H1 (cell line): ENCODE data around the gene WWC1. TPM values are rescaled to one million over a fixed set of nuclear protein-coding genes. Genes with fewer than 3 reads are reported as not detected.

Experiments used
- CTCF ChIA-PET: fragments of 300-600 bp; sonication (Branson Sonifier 250); formaldehyde crosslinking; loops from one replicate; lab custom pipeline; 2021; ENCODE audit not compliant: partially characterized antibody; lab: Charles Lee
- POLR2A ChIA-PET: fragments of 300-600 bp; sonication (Branson Sonifier 250); formaldehyde crosslinking; loops from one replicate; lab custom pipeline; 2021; ENCODE audit warnings: inconsistent platforms; ENCODE audit not compliant: partially characterized antibody; lab: Charles Lee
- DNase-seq, 2 experiments: peaks; one replicate each; pipeline versions ENCODE4 v3.0.0 to v3.0.0-alpha.2; 2010 to 2022; ENCODE audit warnings: low spot score in 2 of 2, low read depth in 1 of 2, mixed read lengths in 1 of 2
- FAIRE-seq: peaks from 2 replicates; lab custom pipeline; 2011; peaks lifted over from hg19 to GRCh38; lab: Jason Lieb, UNC
- H2AFZ ChIP-seq: 2 replicates; pipeline ENCODE4 v1.8.1; 2012; ENCODE audit warnings: low read length, inconsistent platforms
- H2AK5ac ChIP-seq: 2 replicates; pipeline ENCODE4 v1.6.1; 2013; ENCODE audit warnings: low read depth, low read length
- H2BK120ac ChIP-seq: replicated peaks from 2 replicates; pipeline ENCODE3; 2013; ENCODE audit warnings: low read depth, low read length, inconsistent platforms
- H2BK12ac ChIP-seq: 2 replicates; pipeline ENCODE4 v1.6.1; 2013; ENCODE audit warnings: low read depth, low read length
- H2BK15ac ChIP-seq: 2 replicates; pipeline ENCODE4 v1.6.1; 2013; ENCODE audit warnings: low read length
- H2BK20ac ChIP-seq: 2 replicates; pipeline ENCODE4 v1.6.1; 2013; ENCODE audit warnings: low read length
- H2BK5ac ChIP-seq: 2 replicates; pipeline ENCODE4 v1.6.1; 2013; ENCODE audit warnings: low read depth, low read length
- H3K14ac ChIP-seq: 2 replicates; pipeline ENCODE4 v1.6.1; 2013; ENCODE audit warnings: inconsistent platforms; ENCODE audit not compliant: insufficient read length
- H3K18ac ChIP-seq: 2 replicates; pipeline ENCODE4 v1.6.1; 2013; ENCODE audit warnings: low read length; ENCODE audit errors: extremely low read depth
- H3K23ac ChIP-seq: 2 replicates; pipeline ENCODE4 v1.6.1; 2013; ENCODE audit warnings: inconsistent platforms; ENCODE audit not compliant: insufficient read length
- H3K23me2 ChIP-seq: 2 replicates; pipeline ENCODE4 v1.6.1; 2013; ENCODE audit warnings: low read depth, low read length
- H3K27ac ChIP-seq: 2 replicates; pipeline ENCODE4 v1.6.1; 2011; ENCODE audit warnings: low read depth, low read length, inconsistent platforms
- H3K27me3 ChIP-seq, 4 experiments: replicated peaks in 1 of 4; 1 replicate in 1 of 4; 2 replicates in 3 of 4; pipeline versions ENCODE4 v1.6.1 to v1.8.1; 2011 to 2013; ENCODE audit warnings: low read length in 3 of 4, mild to moderate bottlenecking in 3 of 4, inconsistent platforms in 2 of 4, mixed read lengths in 2 of 4, moderate library complexity in 1 of 4; ENCODE audit not compliant: control insufficient read depth in 3 of 4, insufficient read depth in 3 of 4; ENCODE audit errors: extremely low read depth in 1 of 4
- H3K36me3 ChIP-seq, 4 experiments: 2 replicates each; pipeline versions ENCODE4 v1.6.1 to v1.8.1; 2011 to 2013; ENCODE audit warnings: mild to moderate bottlenecking in 4 of 4, low read length in 3 of 4, moderate library complexity in 2 of 4, control low read depth in 1 of 4, inconsistent platforms in 1 of 4; ENCODE audit not compliant: insufficient read depth in 4 of 4, control insufficient read depth in 2 of 4
- H3K4ac ChIP-seq: replicated peaks from 2 replicates; pipeline ENCODE3; 2013; ENCODE audit warnings: low read length, low read depth, mixed read lengths, inconsistent platforms; ENCODE audit not compliant: insufficient read length
- H3K4me1 ChIP-seq, 4 experiments: replicated peaks in 1 of 4; 1 replicate in 1 of 4; 2 replicates in 3 of 4; pipeline versions ENCODE4 v1.6.1 to v1.8.1; 2011 to 2013; ENCODE audit warnings: low read length in 3 of 4, inconsistent platforms in 2 of 4, mixed read lengths in 1 of 4; ENCODE audit not compliant: insufficient read depth in 4 of 4, control insufficient read depth in 3 of 4
- H3K4me2 ChIP-seq, 2 experiments: 2 replicates each; pipeline versions ENCODE4 v1.6.1 to v1.8.1; 2011 to 2013; ENCODE audit warnings: low read depth in 2 of 2, low read length in 2 of 2, control low read depth in 1 of 2, inconsistent platforms in 1 of 2, mild to moderate bottlenecking in 1 of 2; ENCODE audit not compliant: insufficient read depth in 1 of 2
- H3K4me3 ChIP-seq, 4 experiments: fragments of 200-600, 300-600 bp in 1 of 4; sonication (generic), shearing (Covaris generic), sonication (Bioruptor Twin) in 1 of 4; 2 replicates each; pipeline versions ENCODE4 v1.5.1 to v1.8.1; 2011 to 2016; ENCODE audit warnings: low read length in 4 of 4, low read depth in 3 of 4, control low read depth in 2 of 4, inconsistent platforms in 2 of 4, mild to moderate bottlenecking in 2 of 4, mixed read lengths in 1 of 4, moderate library complexity in 1 of 4; ENCODE audit not compliant: insufficient read depth in 2 of 4; ENCODE audit errors: extremely low read depth in 1 of 4
- H3K56ac ChIP-seq: replicated peaks from 2 replicates; pipeline ENCODE3; 2013; ENCODE audit warnings: low read depth, mild to moderate bottlenecking, mixed read lengths, low read length, inconsistent platforms; ENCODE audit not compliant: insufficient read length
- H3K79me1 ChIP-seq: 2 replicates; pipeline ENCODE4 v1.6.1; 2013; ENCODE audit warnings: low read depth, low read length, control low read depth
- H3K79me2 ChIP-seq, 2 experiments: 2 replicates each; pipeline versions ENCODE4 v1.6.1 to v1.8.1; 2012 to 2013; ENCODE audit warnings: low read length in 2 of 2, mild to moderate bottlenecking in 2 of 2, inconsistent platforms in 1 of 2; ENCODE audit not compliant: insufficient read depth in 2 of 2, control insufficient read depth in 1 of 2
- H3K9ac ChIP-seq, 4 experiments: replicated peaks in 1 of 4; 1 replicate in 1 of 4; 2 replicates in 3 of 4; pipeline versions ENCODE4 v1.6.1 to v1.8.1; 2011 to 2013; ENCODE audit warnings: low read depth in 3 of 4, low read length in 3 of 4, control low read depth in 2 of 4, mild to moderate bottlenecking in 2 of 4, moderate library complexity in 2 of 4, inconsistent platforms in 1 of 4; ENCODE audit errors: extremely low read depth in 1 of 4
- H3K9me3 ChIP-seq, 2 experiments: 2 replicates each; pipeline versions ENCODE4 v1.6.1 to v1.8.1; 2012 to 2013; ENCODE audit warnings: mild to moderate bottlenecking in 2 of 2, moderate library complexity in 2 of 2, control low read depth in 1 of 2, inconsistent platforms in 1 of 2, low read depth in 1 of 2, low read length in 1 of 2, mixed read lengths in 1 of 2; ENCODE audit not compliant: insufficient read depth in 2 of 2
- H4K20me1 ChIP-seq, 2 experiments: replicated peaks in 1 of 2; 2 replicates each; pipeline versions ENCODE3 to v1.8.1; 2011 to 2013; ENCODE audit warnings: inconsistent platforms in 2 of 2, low read length in 2 of 2, mild to moderate bottlenecking in 1 of 2; ENCODE audit not compliant: insufficient read depth in 2 of 2, control insufficient read depth in 1 of 2
- H4K5ac ChIP-seq: 2 replicates; pipeline ENCODE4 v1.6.1; 2013; ENCODE audit warnings: low read length, low read depth, mixed read lengths, inconsistent platforms; ENCODE audit not compliant: insufficient read length
- H4K8ac ChIP-seq: 2 replicates; pipeline ENCODE4 v1.8.0; 2013; ENCODE audit warnings: mild to moderate bottlenecking, moderate library complexity, low read length, inconsistent platforms; ENCODE audit not compliant: insufficient read depth; ENCODE audit errors: extremely low read depth
- H4K91ac ChIP-seq: replicated peaks from 2 replicates; pipeline ENCODE3; 2013; ENCODE audit warnings: low read length, mixed read lengths, inconsistent platforms; ENCODE audit not compliant: insufficient read length
- CHD2 ChIP-seq: IDR thresholded peaks from 2 replicates; pipeline ENCODE4 v1.6.1; 2012; ENCODE audit warnings: low read length, improper control_type of control experiment
- CREB1 ChIP-seq: IDR thresholded peaks from 2 replicates; pipeline ENCODE4 v1.6.1; 2012; ENCODE audit warnings: inconsistent platforms
- CTBP2 ChIP-seq: IDR thresholded peaks from 2 replicates; pipeline ENCODE4 v1.7.0; 2011; ENCODE audit warnings: borderline replicate concordance, mild to moderate bottlenecking, moderate library complexity, mixed read lengths, low read length; ENCODE audit not compliant: insufficient read depth, insufficient read length
- E2F6 ChIP-seq: IDR thresholded peaks from 2 replicates; pipeline ENCODE4 v1.6.1; 2012; ENCODE audit warnings: inconsistent platforms
- EP300 ChIP-seq, 2 experiments: IDR thresholded peaks; 1 replicate in 1 of 2; 2 replicates in 1 of 2; pipeline ENCODE4 v1.6.1; 2011 to 2012; ENCODE audit warnings: low read depth in 2 of 2, low read length in 2 of 2, mild to moderate bottlenecking in 2 of 2, borderline replicate concordance in 1 of 2, inconsistent platforms in 1 of 2, moderate library complexity in 1 of 2
- FOSL1 ChIP-seq: IDR thresholded peaks from 2 replicates; pipeline ENCODE4 v1.6.1; 2011; ENCODE audit warnings: mild to moderate bottlenecking, low read depth, low read length, moderate library complexity; ENCODE audit not compliant: insufficient read depth
- GTF2F1 ChIP-seq: IDR thresholded peaks from 2 replicates; pipeline ENCODE4 v1.6.1; 2012; ENCODE audit warnings: low read depth, low read length, improper control_type of control experiment, borderline replicate concordance
- JUND ChIP-seq: IDR thresholded peaks from 2 replicates; pipeline ENCODE4 v1.6.1; 2011; ENCODE audit warnings: mild to moderate bottlenecking, improper control_type of control experiment, low read length
- KDM4A ChIP-seq: IDR thresholded peaks from one replicate; pipeline ENCODE4 v1.7.1; 2012; ENCODE audit warnings: low read depth, mild to moderate bottlenecking, moderate library complexity, low read length, inconsistent platforms; ENCODE audit not compliant: severe bottlenecking
- MAX ChIP-seq: IDR thresholded peaks from 2 replicates; pipeline ENCODE4 v1.6.1; 2012; ENCODE audit warnings: inconsistent platforms
- POLR2AphosphoS5 ChIP-seq: IDR thresholded peaks from 2 replicates; pipeline ENCODE4 v1.6.1; 2011; ENCODE audit warnings: low read depth, low read length
- SRF ChIP-seq: IDR thresholded peaks from 2 replicates; pipeline ENCODE4 v1.6.1; 2011; ENCODE audit warnings: mild to moderate bottlenecking, low read depth, low read length, moderate library complexity
- TAF1 ChIP-seq: IDR thresholded peaks from 2 replicates; pipeline ENCODE4 v1.6.1; 2011; ENCODE audit warnings: mild to moderate bottlenecking, low read depth, low read length
- TBP ChIP-seq: IDR thresholded peaks from 2 replicates; pipeline ENCODE4 v1.6.1; 2011; ENCODE audit warnings: low read depth, low read length, improper control_type of control experiment
- WGBS, 2 experiments: shearing (Covaris generic) in 1 of 2; methylation state at CpG; one replicate each; pipeline versions ENCODE4 v1.1.6 to v1.1.7; 2013 to 2015; ENCODE audit warnings: low lambda C conversion rate in 2 of 2, mixed read lengths in 2 of 2, inconsistent platforms in 1 of 2, low coverage in 1 of 2, missing lambda C conversion rate in 1 of 2; ENCODE audit not compliant: insufficient replicate concordance in 2 of 2, insufficient coverage in 1 of 2, insufficient read length in 1 of 2; ENCODE audit errors: extremely low coverage in 1 of 2, missing lambda C conversion rate in 1 of 2; 5-methylcytosine and 5-hydroxymethylcytosine counted together
- polyA plus RNA-seq, 7 experiments: library from polyadenylated mRNA; depleted of rRNA in 3 of 7; stranded (reverse) in 5 of 7; unstranded in 2 of 7; fragments of >200 nt in 5 of 7; fragments of 200-250 nt in 2 of 7; gene quantifications; 1 replicate in 5 of 7; 2 replicates in 1 of 7; 4 replicates in 1 of 7; pipeline versions ENCODE4 v1.2.1 to v1.2.3, GENCODE V29; 2011 to 2013; ENCODE audit warnings: missing spikeins in 2 of 7, mixed read lengths in 2 of 7
- total RNA-seq: library from RNA; stranded (reverse); fragmentation: NEBNext Ultra II Directional; extraction: Animal tissue kit (Norgen Biotek cat#: 25700); gene quantifications from 2 replicates; pipeline ENCODE4 v1.2.1, GENCODE V29; 2021

Gene WWC1
- total and polyA plus RNA-seq, 2 of the 8 experiments (the other 6 are each of a cell fraction or from before 2014, with no cell fraction given), result 16.4 to 41.1 TPM

GRCh38 chr5:168390491-168390890 lies 99.0 kb downstream of the WWC1 start:
- no peaks in the 10 kb centered on the region for H3K79me2 ChIP-seq
- no peaks in the 10 kb centered on the region for H3K4me1 ChIP-seq
- H3K56ac ChIP-seq, result no peak overlapping the region
- CTCF ChIA-PET, result interaction anchor here (1.2 to 2.9 kb wide), 3 partner anchors 8 to 99 kb away, joined by 3 to 12 read pairs (median 5); partner anchors contain the start of gene WWC1
- H4K5ac ChIP-seq, result no peak overlapping the region
- no peak overlapping the region for H3K27ac ChIP-seq
- H4K91ac ChIP-seq, result no peak overlapping the region
- no peak overlapping the region for H3K4me2 ChIP-seq
- H3K9me3 ChIP-seq, result no peaks in the 10 kb centered on the region
- no peaks in the 10 kb centered on the region for H3K23me2 ChIP-seq
- no peak overlapping the region for H3K4me3 ChIP-seq
- no peak overlapping the region for H2AFZ ChIP-seq
- H3K36me3 ChIP-seq, result peaks cover 0 to 11% (median 6%) of the 10 kb centered on the region in 4 experiments; a peak in 4 of 8 replicates
- H3K14ac ChIP-seq, result no peak overlapping the region
- H3K79me1 ChIP-seq, result no peaks in the 10 kb centered on the region
- no peak overlapping the region for H4K8ac ChIP-seq
- H2BK5ac ChIP-seq, result no peak overlapping the region
- WGBS, 2 experiments, result 89% methylated on average over 4 of the region's 4 CpGs; no CpG with 5 or more reads in 1 of the 2 experiments
- H3K23ac ChIP-seq, result no peak overlapping the region
- no peaks in the 10 kb centered on the region for H4K20me1 ChIP-seq
- H3K18ac ChIP-seq, result no peak overlapping the region
- H2BK120ac ChIP-seq, result no peak overlapping the region
- H2BK12ac ChIP-seq, result no peak overlapping the region
- FAIRE-seq, result no peak
- no peak overlapping the region for H3K4ac ChIP-seq
- no peak overlapping the region for H2BK15ac ChIP-seq
- no peak overlapping the region for H2AK5ac ChIP-seq
- no peak for DNase-seq
- no peak overlapping the region; a peak in 1 of 7 replicates for H3K9ac ChIP-seq
- H2BK20ac ChIP-seq, result no peak overlapping the region
- H3K27me3 ChIP-seq, result no peaks in the 10 kb centered on the region
- POLR2A ChIA-PET, result no interaction called here
- no peak for TF ChIP-seq EP300 (IDR thresholded peaks at IDR 0.05; ENCODE audit: borderline replicate concordance in 1 of 2, low read depth in 2 of 2, low read length in 2 of 2)
- TF ChIP-seq KDM4A, result no peak
- no peak for TF ChIP-seq SRF
- TF ChIP-seq FOSL1, result no peak
- TF ChIP-seq MAX, result no peak
- TF ChIP-seq CREB1, result no peak
- TF ChIP-seq CTBP2, result no peak
- TF ChIP-seq TAF1, result no peak
- no peak for TF ChIP-seq GTF2F1
- TF ChIP-seq TBP, result no peak
- no peak for TF ChIP-seq E2F6
- TF ChIP-seq POLR2AphosphoS5, result no peak
- no peak for TF ChIP-seq JUND
- no peak for TF ChIP-seq CHD2
